Liver (tissue), 3 donors: ENCODE measurements around the gene LRP4.

Source experiments
- ATF3 ChIP-seq: IDR thresholded peaks from 2 replicates; pipeline ENCODE4 v1.6.1; 2016; ENCODE audit warnings: antibody characterized with exemption
- CTCF ChIP-seq: fragments of 150-350 bp; IDR thresholded peaks from 2 replicates; pipeline ENCODE4 v1.5.1; 2017; ENCODE audit warnings: improper control_type of control experiment, low read depth, low read length; ENCODE audit not compliant: missing input control
- EGR1 ChIP-seq, 2 donors: IDR thresholded peaks; 2 replicates each; pipeline ENCODE4 v1.6.1; 2016 to 2018; ENCODE audit warnings: antibody characterized with exemption in 2 of 2, low read depth in 2 of 2
- GABPA ChIP-seq, 2 donors: IDR thresholded peaks in 1 of 2; conservative IDR thresholded peaks in 1 of 2; 2 replicates each; pipeline ENCODE4 v1.6.1; 2016; ENCODE audit warnings: antibody characterized with exemption in 2 of 2, mild to moderate bottlenecking in 1 of 2, moderate library complexity in 1 of 2
- HNF4G ChIP-seq: IDR thresholded peaks from 2 replicates; pipeline ENCODE4 v1.6.1; 2016; ENCODE audit warnings: antibody characterized with exemption
- JUND ChIP-seq, 2 donors: IDR thresholded peaks; 2 replicates each; pipeline ENCODE4 v1.6.1; 2016; ENCODE audit warnings: antibody characterized with exemption in 2 of 2
- MAX ChIP-seq: IDR thresholded peaks from 2 replicates; pipeline ENCODE4 v1.6.1; 2016; ENCODE audit warnings: antibody characterized with exemption
- RAD21 ChIP-seq, 2 donors: IDR thresholded peaks; 2 replicates each; pipeline ENCODE4 v1.6.1; 2016; ENCODE audit warnings: antibody characterized with exemption in 2 of 2, mild to moderate bottlenecking in 2 of 2
- REST ChIP-seq: IDR thresholded peaks from 2 replicates; pipeline ENCODE4 v1.6.1; 2016; ENCODE audit warnings: antibody characterized with exemption, mild to moderate bottlenecking
- RXRA ChIP-seq, 2 donors: IDR thresholded peaks; 2 replicates each; pipeline ENCODE4 v1.6.1; 2017 to 2018; ENCODE audit warnings: antibody characterized with exemption in 2 of 2, mild to moderate bottlenecking in 1 of 2
- SP1 ChIP-seq: IDR thresholded peaks from 2 replicates; pipeline ENCODE4 v1.6.1; 2018; ENCODE audit warnings: antibody characterized with exemption, mild to moderate bottlenecking
- YY1 ChIP-seq: IDR thresholded peaks from 2 replicates; pipeline ENCODE4 v1.6.1; 2016; ENCODE audit warnings: antibody characterized with exemption, mild to moderate bottlenecking
- ZBTB33 ChIP-seq: IDR thresholded peaks from 2 replicates; pipeline ENCODE4 v1.6.1; 2016; ENCODE audit warnings: antibody characterized with exemption
- donor health status: healthy.
- donor health status: healthy.

GRCh38 chr11:46952553-46952952 lies 34.2 kb upstream of the LRP4 start:
- TF ChIP-seq RAD21 (IDR thresholded peaks at IDR 0.05) = no peak
- TF ChIP-seq CTCF = no peak
- TF ChIP-seq JUND (IDR thresholded peaks at IDR 0.05) = no peak
- TF ChIP-seq HNF4G = no peak
- no peak for TF ChIP-seq GABPA (IDR thresholded peaks at IDR 0.05 in 1 of 2, conservative IDR thresholded peaks at IDR 0.05 in 1 of 2)
- no peak for TF ChIP-seq YY1
- TF ChIP-seq REST = no peak
- TF ChIP-seq EGR1 (IDR thresholded peaks at IDR 0.05; ENCODE audit: low read depth in 2 of 2) = no peak
- TF ChIP-seq SP1 = no peak
- no peak for TF ChIP-seq MAX
- TF ChIP-seq ATF3 = no peak
- no peak for TF ChIP-seq RXRA (IDR thresholded peaks at IDR 0.05)
- TF ChIP-seq ZBTB33 = no peak
